NCI-H146 treated with DMSO at 0.1 percent for 48 hours (cell line): ENCODE data around the gene CBFA2T2.
"Not testable (repeated sequence)": the region's sequence is repeated elsewhere in the genome, so short reads cannot be mapped to it uniquely, and the experiment has no call there.

Experiments
- DNase-seq: peaks from one replicate; lab custom pipeline; 2025; ENCODE audit not compliant: unreplicated experiment; lab: John Stamatoyannopoulos, UW

The CBFA2T2 gene

DNA sequence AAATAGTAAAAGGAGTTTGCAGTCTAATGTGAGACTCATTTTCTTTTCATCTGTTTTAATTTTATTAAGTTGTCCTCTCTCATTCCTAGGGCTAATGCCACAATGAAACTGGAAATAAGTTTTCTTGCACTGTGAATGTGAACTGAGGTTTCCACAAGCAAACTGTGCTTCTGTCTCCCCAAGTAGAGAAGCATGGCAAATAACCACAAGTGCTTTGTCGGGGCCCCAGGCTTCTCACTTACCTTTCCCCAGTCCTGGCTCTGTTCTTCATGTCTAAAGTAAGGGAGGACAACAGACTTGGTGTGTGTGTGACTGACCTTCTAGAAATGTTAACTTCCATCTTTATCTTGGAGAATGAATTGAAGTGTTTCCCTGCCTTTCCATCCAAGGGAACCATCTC, 80.8 kb downstream of the CBFA2T2 start:
- DNase-seq: no peak

DNA sequence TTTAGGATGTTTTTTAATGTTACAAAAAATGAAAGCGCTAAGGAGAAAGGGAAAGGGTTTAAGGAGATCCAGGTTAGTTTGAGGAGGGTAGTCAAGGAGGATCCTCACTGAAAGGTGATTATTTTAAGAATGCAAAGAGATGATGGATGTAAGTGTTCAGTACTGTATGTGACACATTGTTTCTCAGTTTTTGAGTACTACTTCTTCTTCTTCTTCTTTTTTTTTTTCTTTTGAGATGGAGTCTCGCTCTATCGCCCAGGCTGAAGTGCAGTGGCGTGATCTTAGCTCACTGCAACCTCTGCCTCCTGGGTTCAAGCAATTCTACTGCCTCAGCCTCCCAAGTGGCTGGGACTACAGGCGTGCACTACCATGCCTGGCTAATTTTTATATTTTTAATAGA, 83.4 kb downstream of the CBFA2T2 start:
- not testable (repeated sequence) for DNase-seq

DNA sequence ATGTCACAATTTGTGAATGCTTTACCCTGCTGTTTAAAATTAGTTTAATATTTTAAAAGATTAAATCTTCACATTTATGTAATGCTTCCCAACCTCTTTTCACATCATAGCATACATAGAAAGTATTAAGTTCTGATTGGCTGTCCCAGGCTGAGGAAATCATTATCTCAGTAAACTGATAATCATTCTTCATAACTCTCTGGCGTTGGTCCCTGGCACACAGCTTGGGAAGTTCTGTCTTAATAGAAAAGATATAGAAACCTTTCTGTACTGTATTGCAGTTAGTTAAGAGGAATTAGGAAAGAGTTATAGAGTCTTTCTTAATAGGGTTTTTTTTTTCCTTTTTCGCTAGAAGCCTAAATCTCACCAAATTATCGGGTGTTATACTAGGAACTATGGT, 85.4 kb downstream of the CBFA2T2 start:
- DNase-seq: no peak

- no peak for DNase-seq
These were observed 86.7 kb downstream of the CBFA2T2 start for GRCh38 chr20:33576432-33577125.

- DNase-seq: no peak
These were observed 88.6 kb downstream of the CBFA2T2 start for GRCh38 chr20:33578510-33578909.

GRCh38 chr20:33583143-33583542, 93.2 kb downstream of the CBFA2T2 start:
- no peak for DNase-seq

GRCh38 chr20:33584976-33585375, 95.1 kb downstream of the CBFA2T2 start:
- no peak for DNase-seq

DNA sequence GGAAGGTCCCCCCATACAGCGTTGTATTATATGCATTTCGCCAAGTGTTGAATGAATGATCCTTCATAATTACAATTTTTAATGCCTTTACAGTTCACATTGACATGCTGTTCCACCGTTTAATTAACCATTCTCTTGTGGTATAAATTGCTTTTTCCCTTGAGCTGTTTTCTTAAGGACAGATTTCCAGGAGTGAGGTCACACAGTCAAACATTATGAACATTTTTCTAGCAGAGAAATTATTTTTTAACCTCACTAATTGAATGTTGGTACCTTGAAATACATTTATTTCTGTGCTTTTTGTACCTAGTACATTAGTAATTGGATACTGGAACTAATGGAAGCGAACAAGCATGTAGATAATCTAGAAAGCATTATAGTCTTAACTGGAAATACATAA, 95.5 kb downstream of the CBFA2T2 start:
- no peak for DNase-seq

GRCh38 chr20:33589059-33589458, 99.2 kb downstream of the CBFA2T2 start:
- no peak for DNase-seq

- DNase-seq: not testable (repeated sequence)
These were observed 102.0 kb downstream of the CBFA2T2 start for GRCh38 chr20:33591901-33592300.

DNA sequence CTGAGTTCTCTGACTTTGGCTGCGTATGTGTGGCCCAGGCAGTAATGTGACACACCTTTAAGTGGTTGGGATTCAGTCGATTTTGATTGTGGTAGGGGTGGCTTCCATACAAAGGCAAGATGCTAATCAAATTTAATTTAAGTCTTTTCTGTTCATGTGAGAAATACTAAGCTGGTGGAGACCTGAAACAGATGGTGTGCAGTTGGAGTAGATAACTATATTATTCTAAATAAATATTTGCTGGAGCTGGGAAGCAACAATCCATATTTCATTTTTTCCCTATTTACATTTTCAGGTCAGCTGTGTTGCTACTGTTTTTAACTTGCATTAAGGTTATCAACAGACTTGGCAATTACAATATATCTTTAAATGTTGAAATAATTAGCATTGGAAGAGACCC, 104.8 kb downstream of the CBFA2T2 start:
- peak; percentile 37 for DNase-seq

DNA sequence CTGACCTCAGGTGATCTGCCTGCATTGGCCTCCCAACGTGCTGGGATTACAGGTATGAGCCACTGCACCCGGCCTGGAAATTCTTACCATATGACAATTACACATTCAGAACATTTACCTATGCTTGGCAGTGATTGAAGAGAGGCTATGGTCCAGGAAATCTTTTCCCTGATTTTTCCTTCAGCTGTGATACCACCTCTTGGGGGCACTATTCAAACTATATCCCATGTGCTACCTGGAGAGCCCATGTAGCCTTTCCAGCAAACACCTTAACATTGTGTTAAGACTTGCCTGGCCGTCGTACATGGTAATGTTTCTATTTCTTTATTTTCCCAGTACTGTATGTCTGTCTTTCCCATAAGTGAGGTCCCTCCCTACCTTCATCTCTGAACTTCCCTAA, 110.5 kb downstream of the CBFA2T2 start:
- DNase-seq: no peak

DNA sequence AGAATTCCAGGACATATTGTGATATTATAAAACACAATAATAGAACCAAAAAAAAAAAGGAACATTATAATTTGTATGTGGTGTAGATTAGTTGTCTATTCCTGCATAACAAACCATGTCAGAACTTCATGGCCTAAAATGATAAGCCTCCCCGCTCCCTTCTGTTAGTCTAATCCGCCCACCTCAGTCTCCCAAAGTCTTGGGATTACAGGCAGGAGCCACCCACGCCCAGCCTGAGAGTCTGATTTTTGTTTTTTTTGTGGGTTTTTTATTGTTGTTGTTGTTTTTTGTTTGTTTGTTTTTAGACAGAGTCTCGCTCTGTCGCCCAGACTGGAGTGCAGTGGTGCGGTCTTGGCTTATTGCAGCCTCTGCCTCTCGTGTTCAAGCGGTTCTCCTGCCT, 111.1 kb downstream of the CBFA2T2 start:
- DNase-seq: no peak

DNA sequence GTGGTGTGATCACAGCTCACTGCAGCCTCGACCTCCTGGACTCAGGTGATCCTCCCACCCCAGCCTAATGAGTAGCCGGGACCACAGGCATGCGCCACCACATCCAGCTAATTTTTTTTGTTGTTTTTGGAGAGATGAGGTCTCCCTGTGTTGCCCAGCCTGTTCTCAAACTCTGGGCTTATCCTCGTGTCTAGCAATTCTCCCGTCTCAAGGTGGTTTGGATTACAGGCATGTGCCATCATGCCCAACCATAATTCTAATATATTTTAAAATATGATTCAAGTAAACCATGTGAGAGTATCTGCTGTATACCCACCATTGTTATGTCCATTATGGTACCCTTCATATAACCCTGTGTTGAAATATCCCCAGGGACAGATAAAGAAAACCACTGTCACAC, 112.0 kb downstream of the CBFA2T2 start:
- DNase-seq: no peak

- no peak for DNase-seq
These were observed 113.1 kb downstream of the CBFA2T2 start for GRCh38 chr20:33602826-33603590.

GRCh38 chr20:33604084-33604990, 114.4 kb downstream of the CBFA2T2 start:
- DNase-seq: no peak

DNA sequence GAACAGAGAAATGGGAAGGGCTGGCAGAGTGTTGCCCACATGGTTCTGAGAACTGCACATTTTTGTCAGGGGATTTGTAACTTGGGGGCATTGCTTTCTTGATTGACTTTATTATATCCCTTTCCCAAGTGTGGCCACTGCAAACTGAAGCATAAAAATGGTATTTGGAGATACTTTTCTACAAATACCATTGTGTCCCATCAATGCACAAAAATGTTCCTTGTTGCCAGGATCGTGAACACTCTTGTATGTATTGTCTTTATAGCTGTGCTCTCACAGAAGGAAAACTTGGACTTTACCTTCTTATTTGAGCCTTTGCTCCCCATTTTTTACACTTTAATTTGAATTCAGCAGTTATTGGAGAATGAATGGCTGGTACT, 115.1 kb downstream of the CBFA2T2 start:
- no peak for DNase-seq

GRCh38 chr20:33606118-33606771, 116.3 kb downstream of the CBFA2T2 start:
- DNase-seq: no peak

- no peak for DNase-seq
These were observed 119.6 kb downstream of the CBFA2T2 start for GRCh38 chr20:33609504-33609903.

DNA sequence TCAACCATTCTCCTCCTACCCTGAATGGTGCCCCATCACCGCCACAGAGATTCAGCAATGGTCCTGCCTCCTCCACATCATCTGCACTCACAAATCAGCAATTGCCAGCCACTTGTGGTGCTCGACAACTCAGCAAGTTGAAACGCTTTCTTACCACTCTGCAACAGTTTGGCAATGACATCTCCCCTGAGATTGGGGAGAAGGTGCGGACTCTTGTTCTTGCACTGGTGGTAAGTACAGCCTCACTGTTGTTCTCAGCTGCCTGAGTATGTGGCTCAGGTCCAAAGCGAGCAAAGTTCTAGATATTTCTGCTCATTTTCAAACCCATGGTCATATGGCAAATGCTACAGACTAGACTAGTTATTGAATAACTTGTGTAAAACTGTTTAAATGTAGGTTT, 121.2 kb downstream of the CBFA2T2 start:
- DNase-seq: no peak

- DNase-seq: no peak
These were observed 122.1 kb downstream of the CBFA2T2 start for GRCh38 chr20:33612001-33612400.
